HL-60/S4 treated with phorbol 12-myristate 13-acetate at 8.2 ng/mL for 4 days and 3 days (cell line): ENCODE results near the gene PATL2.
"Not testable (repeated sequence)": the region's sequence is repeated elsewhere in the genome, so short reads cannot be mapped to it uniquely, and the experiment has no call there.

Experiments
- in situ Hi-C: fragments of 300-500 bp; cut with MboI; formaldehyde crosslinking; loops from 2 replicates; pipeline ENCODE4 v1.15.0; 2022; ENCODE audit warnings: low sequenced_read_pairs

PATL2 gene

DNA sequence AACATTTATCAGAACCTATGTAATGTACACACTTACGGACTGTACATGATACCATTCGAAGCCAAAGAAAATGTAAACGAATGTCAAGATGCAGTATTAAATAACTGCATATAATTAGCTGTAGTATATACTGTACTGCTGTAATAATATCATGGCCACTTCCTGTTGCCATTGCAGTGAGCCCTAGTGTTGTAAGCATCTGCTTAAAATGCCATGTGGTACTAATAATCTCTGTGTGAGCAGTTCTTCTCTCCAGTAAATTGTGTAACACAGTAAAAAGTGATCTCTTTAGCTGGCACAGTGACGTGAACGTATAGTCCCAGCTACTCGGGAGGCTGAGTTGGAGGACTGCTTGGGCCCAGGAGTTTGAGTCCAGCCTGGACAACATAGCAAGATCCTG lies 56.3 kb downstream of the PATL2 start:
- in situ Hi-C loops = no loop called here

GRCh38 chr15:44647637-44648036 lies 63.5 kb downstream of the PATL2 start:
- in situ Hi-C loops = no loop called here

GRCh38 chr15:44647036-44647435 lies 64.1 kb downstream of the PATL2 start:
- in situ Hi-C loops = no loop called here

- in situ Hi-C loops = no loop called here
Measured at GRCh38 chr15:44646460-44646859, 64.7 kb downstream of the PATL2 start.

GRCh38 chr15:44641651-44642050 lies 69.5 kb downstream of the PATL2 start:
- in situ Hi-C loops = no loop called here

- in situ Hi-C loops = no loop called here
Measured at GRCh38 chr15:44636976-44637375, 74.1 kb downstream of the PATL2 start.

- in situ Hi-C loops = no loop called here
Measured at GRCh38 chr15:44633603-44634002, 77.5 kb downstream of the PATL2 start.

GRCh38 chr15:44625286-44625685 lies 85.8 kb downstream of the PATL2 start:
- in situ Hi-C loops = not testable (repeated sequence)

DNA sequence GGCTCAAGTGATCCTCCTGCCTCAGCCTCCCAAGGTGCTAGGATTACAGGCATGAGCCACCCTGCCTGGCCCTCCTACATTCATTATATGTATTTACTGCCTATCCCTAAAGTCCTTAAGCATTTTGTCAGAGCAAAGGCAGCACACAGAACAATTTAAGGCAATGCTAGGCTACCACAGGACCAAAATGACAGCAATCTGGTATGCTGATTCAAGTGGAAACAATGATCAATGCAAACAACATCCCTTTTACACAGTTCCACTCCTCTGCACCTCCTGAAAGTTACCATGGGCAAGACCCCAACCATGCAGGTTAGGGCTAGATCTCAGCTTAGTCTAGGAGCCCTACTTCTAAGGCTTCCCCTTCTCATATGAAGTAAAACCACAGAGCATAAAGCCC lies 87.9 kb downstream of the PATL2 start:
- in situ Hi-C loops = no loop called here

DNA sequence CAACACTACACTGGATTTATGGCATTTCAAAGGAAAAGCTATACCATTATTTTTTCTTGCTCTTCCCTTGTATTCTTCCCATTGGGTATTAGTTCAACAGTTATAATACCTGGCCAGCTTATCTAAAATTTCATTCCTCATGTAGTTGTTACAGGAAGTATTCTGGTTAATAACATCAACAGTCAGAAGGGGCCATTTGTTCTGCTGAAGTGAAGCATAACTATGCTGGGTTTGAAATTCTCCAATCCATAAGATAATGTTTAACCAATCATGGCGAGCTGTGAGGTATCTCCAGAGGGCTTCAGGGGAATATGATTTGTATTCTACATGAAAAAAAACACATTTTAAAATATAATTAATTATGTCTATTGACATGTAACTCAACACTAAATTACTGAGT lies 91.0 kb downstream of the PATL2 start:
- in situ Hi-C loops = no loop called here

- in situ Hi-C loops = no loop called here
Measured at GRCh38 chr15:44616974-44617373, 94.1 kb downstream of the PATL2 start.
